NCI-H1105 (cell line): ENCODE measurements around the gene ATF6.
"Not testable (repeated sequence)": the region's sequence is repeated elsewhere in the genome, so short reads cannot be mapped to it uniquely, and the experiment has no call there.

Experiments
- DNase-seq: peaks from one replicate; lab custom pipeline; 2025; lab: John Stamatoyannopoulos, UW

ATF6 gene

GRCh38 chr1:161735837-161736236 is 30.3 kb upstream of the ATF6 start:
- DNase-seq = no peak

GRCh38 chr1:161736335-161736969 is 29.7 kb upstream of the ATF6 start:
- no peak for DNase-seq

GRCh38 chr1:161737625-161738024 is 28.5 kb upstream of the ATF6 start:
- no peak for DNase-seq

- peak; percentile 10 for DNase-seq
These were observed 27.4 kb upstream of the ATF6 start for GRCh38 chr1:161738627-161739287.

- no peak for DNase-seq
These were observed 26.1 kb upstream of the ATF6 start for GRCh38 chr1:161739865-161740566.

- no peak for DNase-seq
These were observed 25.2 kb upstream of the ATF6 start for GRCh38 chr1:161740921-161741320.

- no peak for DNase-seq
These were observed 22.9 kb upstream of the ATF6 start for GRCh38 chr1:161743231-161743630.

- no peak for DNase-seq
These were observed 18.3 kb upstream of the ATF6 start for GRCh38 chr1:161747801-161748200.

- peak; percentile 97 for DNase-seq
These were observed 16.4 kb upstream of the ATF6 start, which contains the start of gene DUSP12 for GRCh38 chr1:161749509-161750407. Gene DUSP12 (plus strand): TSS chr1:161749786. CDS start chr1:161749802, 16 bp downstream.

- DNase-seq = no peak
These were observed 2.5 kb upstream of the ATF6 start for GRCh38 chr1:161763522-161764098.

GRCh38 chr1:161768461-161768860 is 2.3 kb downstream of the ATF6 start:
- no peak for DNase-seq

GRCh38 chr1:161768986-161769672 is 3.0 kb downstream of the ATF6 start:
- no peak for DNase-seq

GRCh38 chr1:161769673-161770045 is 3.5 kb downstream of the ATF6 start:
- DNase-seq = not testable (repeated sequence)

GRCh38 chr1:161770250-161770649 is 4.1 kb downstream of the ATF6 start:
- DNase-seq = no peak

GRCh38 chr1:161771161-161771560 is 5.0 kb downstream of the ATF6 start:
- no peak for DNase-seq

GRCh38 chr1:161771973-161772372 is 5.9 kb downstream of the ATF6 start:
- no peak for DNase-seq

GRCh38 chr1:161772397-161772796 is 6.3 kb downstream of the ATF6 start:
- DNase-seq = no peak

- no peak for DNase-seq
These were observed 7.7 kb downstream of the ATF6 start for GRCh38 chr1:161773791-161774190.

- DNase-seq = no peak
These were observed 11.1 kb downstream of the ATF6 start for GRCh38 chr1:161777261-161777660.

GRCh38 chr1:161778522-161778921 is 12.4 kb downstream of the ATF6 start:
- DNase-seq = no peak

GRCh38 chr1:161779393-161779792 is 13.3 kb downstream of the ATF6 start:
- DNase-seq = no peak
